Stimulated activated CD8-positive, alpha-beta memory T cell treated with anti-CD3 and anti-CD28 coated beads, Interleukin-12 subunit alpha, Interleukin-12 subunit beta, amount 100 ng/mL, for 4 hours (primary cell): ENCODE data around the gene POLR2E.

Experiments used
- DNase-seq: peaks from one replicate; pipeline ENCODE4 v3.0.0-alpha.2; 2020; ENCODE audit warnings: low read depth

Gene POLR2E

GRCh38 chr19:1046836-1047695 lies 48.1 kb downstream of the POLR2E start:
- DNase-seq, result no peak

DNA sequence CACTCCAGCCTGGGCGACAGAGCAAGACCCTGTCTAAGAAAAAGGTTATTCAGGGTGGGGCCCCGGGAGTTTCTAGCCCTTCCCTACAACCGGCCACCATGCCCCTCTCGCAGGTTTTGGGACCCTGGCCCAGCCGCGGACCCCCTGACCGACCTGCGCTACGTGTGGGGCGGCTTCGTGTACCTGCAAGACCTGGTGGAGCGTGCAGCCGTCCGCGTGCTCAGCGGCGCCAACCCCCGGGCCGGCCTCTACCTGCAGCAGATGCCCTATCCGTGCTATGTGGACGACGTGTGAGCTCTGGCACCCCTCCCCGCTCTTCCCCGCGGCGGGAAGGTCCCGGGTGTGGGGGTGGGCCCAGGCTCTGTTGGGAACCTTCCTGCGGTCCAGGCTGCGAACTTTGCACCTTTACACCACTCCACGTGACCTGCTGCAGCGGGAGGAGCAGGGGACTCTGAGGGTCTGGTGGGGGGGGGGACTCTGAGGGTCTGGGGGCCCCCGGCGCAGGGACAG lies 49.0 kb downstream of the POLR2E start:
- no peak for DNase-seq

- DNase-seq, result no peak
Observed at GRCh38 chr19:1045247-1045603, 50.0 kb downstream of the POLR2E start.

GRCh38 chr19:1042689-1043511 lies 52.3 kb downstream of the POLR2E start:
- no peak for DNase-seq

DNA sequence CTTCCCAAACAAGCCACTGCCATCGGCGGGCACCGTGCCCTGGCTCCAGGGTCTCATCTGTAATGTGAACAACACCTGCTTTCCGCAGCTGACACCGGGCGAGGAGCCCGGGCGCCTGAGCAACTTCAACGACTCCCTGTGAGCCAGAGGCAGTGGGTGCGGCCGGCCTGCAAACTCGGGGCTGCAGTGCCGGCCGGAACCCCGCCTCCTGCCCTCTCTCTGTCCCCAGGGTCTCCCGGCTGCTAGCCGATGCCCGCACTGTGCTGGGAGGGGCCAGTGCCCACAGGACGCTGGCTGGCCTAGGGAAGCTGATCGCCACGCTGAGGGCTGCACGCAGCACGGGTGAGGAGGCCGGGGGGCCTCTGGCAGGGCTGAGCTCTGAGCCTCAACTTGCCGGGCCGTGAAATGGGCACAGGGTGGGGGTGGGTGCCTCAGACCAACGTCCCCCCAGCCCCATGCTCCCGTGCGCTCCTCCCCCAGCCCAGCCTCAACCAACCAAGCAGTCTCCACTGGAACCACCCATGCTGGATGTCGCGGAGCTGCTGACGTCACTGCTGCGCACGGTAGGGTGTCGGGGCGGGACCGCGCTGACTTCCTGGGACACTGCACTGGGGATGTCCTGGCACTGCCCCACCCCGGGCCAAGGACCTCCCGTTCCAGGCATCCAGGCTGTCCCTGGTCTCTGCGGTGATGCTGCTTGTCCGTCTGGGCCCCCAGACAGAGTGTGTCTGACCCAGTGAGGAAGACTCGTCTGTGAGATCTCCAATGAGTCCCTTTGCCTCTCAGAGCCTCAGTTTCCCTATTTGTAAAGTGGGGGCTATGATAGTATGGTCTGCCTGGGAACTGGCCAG lies 53.1 kb downstream of the POLR2E start:
- no peak for DNase-seq

DNA sequence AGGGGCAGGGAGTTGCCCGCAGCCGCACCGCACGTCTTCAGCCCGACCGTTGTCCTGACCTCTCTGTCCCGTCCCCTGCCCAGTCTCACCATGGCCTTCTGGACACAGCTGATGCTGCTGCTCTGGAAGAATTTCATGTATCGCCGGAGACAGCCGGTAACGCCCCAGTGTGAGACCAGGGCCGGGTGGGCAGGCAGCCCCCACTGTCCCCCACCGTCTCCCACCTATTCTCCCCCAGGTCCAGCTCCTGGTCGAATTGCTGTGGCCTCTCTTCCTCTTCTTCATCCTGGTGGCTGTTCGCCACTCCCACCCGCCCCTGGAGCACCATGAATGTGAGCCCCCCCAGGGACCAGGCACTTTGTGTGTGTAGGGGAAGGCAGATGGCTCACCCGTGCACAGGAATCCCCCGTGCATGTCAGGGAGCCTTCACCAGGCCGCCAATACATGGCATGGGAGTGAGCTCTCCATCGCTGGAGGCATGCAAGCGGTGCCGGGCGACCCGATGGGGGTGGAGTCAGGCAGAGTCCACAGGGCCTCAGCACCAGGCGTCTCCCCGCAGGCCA lies 53.8 kb downstream of the POLR2E start:
- DNase-seq, result no peak

DNA sequence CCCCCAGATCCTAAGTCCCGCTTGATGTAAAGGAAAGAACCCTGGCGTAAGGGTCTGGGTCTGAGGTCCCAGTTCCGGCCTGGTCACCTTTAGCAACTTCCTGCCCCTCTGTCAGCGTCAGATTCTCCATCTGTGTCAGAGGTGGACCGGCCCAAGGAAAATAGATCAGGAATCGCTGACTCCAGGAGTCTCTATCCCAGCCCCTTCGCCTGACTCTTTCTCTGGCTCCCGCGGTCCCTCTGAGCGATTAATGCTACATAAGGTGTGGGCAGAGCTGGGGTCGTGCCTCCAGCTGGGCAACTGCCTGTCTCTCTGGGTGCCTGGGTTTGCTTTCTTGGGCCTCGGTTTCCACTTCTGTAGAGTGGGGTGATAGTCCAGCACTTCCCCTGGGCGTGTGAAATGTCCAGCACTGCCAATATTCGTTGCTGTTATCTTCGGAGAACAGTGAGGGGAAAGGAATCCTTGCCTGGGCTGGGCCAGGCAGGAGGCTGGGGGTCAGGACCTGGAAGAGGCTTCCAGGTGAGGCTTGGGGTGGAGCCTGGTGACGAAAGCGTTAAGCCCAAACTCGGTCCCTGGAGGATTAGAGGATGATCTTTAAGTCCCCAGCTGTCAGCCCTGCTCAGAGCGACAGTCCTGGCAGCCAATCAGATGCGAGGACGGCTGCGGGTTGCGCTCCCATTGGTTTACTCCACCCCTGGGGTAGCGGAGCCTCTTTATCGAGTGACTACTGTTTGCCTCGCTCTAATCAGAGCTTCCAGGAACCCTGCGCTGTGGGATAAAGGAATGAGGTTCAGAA lies 54.5 kb downstream of the POLR2E start:
- peak; percentile 76 for DNase-seq

- peak; percentile 99 for DNase-seq
Observed at GRCh38 chr19:1039646-1040475, 55.3 kb downstream of the POLR2E start, which contains the start of gene ABCA7. ABCA7 (plus strand) TSS chr19:1040107; CDS start chr19:1041362, 1,255 bp downstream.

GRCh38 chr19:1038978-1039645 lies 56.1 kb downstream of the POLR2E start:
- DNase-seq, result no peak

- no peak for DNase-seq
Observed at GRCh38 chr19:1037621-1038064, 57.5 kb downstream of the POLR2E start.
